ENCODE data around the gene SLC5A1.

DNA sequence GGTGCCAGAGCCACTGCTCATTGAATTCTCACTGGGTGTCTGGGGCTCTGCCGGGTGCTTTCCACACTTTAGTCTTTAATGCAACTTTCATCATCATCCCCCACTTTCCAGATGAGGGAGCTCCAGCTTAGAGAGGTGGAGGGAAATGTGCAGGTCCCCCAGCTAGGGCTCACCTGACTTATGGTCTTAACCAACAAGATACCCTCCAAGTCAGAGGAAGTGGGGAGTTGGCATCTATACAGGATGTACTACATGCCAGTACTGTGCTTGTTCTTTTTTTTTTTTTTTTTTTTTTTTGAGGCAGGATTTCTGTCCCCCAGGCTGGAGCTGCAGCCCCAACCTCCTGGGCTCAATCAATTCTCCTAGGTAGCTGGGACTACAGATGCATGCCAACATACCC, 89.7 kb downstream of the SLC5A1 start:
- TF ChIP-seq, protein P1, sequence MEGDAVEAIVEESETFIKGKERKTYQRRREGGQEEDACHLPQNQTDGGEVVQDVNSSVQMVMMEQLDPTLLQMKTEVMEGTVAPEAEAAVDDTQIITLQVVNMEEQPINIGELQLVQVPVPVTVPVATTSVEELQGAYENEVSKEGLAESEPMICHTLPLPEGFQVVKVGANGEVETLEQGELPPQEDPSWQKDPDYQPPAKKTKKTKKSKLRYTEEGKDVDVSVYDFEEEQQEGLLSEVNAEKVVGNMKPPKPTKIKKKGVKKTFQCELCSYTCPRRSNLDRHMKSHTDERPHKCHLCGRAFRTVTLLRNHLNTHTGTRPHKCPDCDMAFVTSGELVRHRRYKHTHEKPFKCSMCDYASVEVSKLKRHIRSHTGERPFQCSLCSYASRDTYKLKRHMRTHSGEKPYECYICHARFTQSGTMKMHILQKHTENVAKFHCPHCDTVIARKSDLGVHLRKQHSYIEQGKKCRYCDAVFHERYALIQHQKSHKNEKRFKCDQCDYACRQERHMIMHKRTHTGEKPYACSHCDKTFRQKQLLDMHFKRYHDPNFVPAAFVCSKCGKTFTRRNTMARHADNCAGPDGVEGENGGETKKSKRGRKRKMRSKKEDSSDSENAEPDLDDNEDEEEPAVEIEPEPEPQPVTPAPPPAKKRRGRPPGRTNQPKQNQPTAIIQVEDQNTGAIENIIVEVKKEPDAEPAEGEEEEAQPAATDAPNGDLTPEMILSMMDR (IDR thresholded peaks at IDR 0.05 in 8 of 11, conservative IDR thresholded peaks at IDR 0.05 in 3 of 11): no peak
- TF ChIP-seq POLR2A (IDR thresholded peaks at IDR 0.05): no peak
- no peak for TF ChIP-seq POLR2AphosphoS5 (IDR thresholded peaks at IDR 0.05)

All from spleen (tissue), 7 donors.